Neuron (in vitro differentiated cells): ENCODE measurements around the gene USH1G.

Experiments used
- H2AFZ ChIP-seq: one replicate; pipeline ENCODE4 v1.6.1; 2013; ENCODE audit warnings: low read depth, mild to moderate bottlenecking, inconsistent platforms, low read length, moderate library complexity
- H3K27me3 ChIP-seq: one replicate; pipeline ENCODE4 v1.6.1; 2013; ENCODE audit warnings: low read length; ENCODE audit not compliant: insufficient read depth
- H3K36me3 ChIP-seq: one replicate; pipeline ENCODE4 v1.6.1; 2013; ENCODE audit warnings: low read length; ENCODE audit not compliant: insufficient read depth
- H3K4me1 ChIP-seq: one replicate; pipeline ENCODE4 v1.6.1; 2013; ENCODE audit warnings: low read length; ENCODE audit not compliant: insufficient read depth
- H3K4me3 ChIP-seq: 2 replicates; pipeline ENCODE4 v1.5.1; 2013; ENCODE audit warnings: mild to moderate bottlenecking, low read length, moderate library complexity
- H3K9me3 ChIP-seq: one replicate; pipeline ENCODE4 v1.6.1; 2013; ENCODE audit warnings: low read length

The USH1G gene

GRCh38 chr17:74961657-74962350 is 38.7 kb upstream of the USH1G start:
- Histone ChIP-seq H2AFZ (no peak overlapping the region), H3K9me3 (no peaks in the 10 kb centered on the region), H3K27me3 (peaks cover 20% of the 10 kb centered on the region), H3K36me3 (no peaks in the 10 kb centered on the region), H3K4me1 (no peaks in the 10 kb centered on the region), H3K4me3 (no peak overlapping the region)

GRCh38 chr17:74960570-74961342 is 37.7 kb upstream of the USH1G start:
- H3K4me3 ChIP-seq, result no peak overlapping the region
- H3K27me3 ChIP-seq, result peaks cover 28% of the 10 kb centered on the region

GRCh38 chr17:74959826-74960515 is 36.9 kb upstream of the USH1G start:
- H2AFZ ChIP-seq, result no peak overlapping the region
- H3K27me3 ChIP-seq, result peaks cover 31% of the 10 kb centered on the region
- H3K36me3 ChIP-seq, result no peaks in the 10 kb centered on the region
- no peaks in the 10 kb centered on the region for H3K4me1 ChIP-seq
- H3K4me3 ChIP-seq, result no peak overlapping the region
- H3K9me3 ChIP-seq, result no peaks in the 10 kb centered on the region

More at GRCh38 chr17:74960570-74961342, 37.7 kb upstream of the USH1G start:
- Histone ChIP-seq H2AFZ (no peak overlapping the region), H3K4me1 (no peaks in the 10 kb centered on the region), H3K36me3 (no peaks in the 10 kb centered on the region), H3K9me3 (no peaks in the 10 kb centered on the region)

DNA sequence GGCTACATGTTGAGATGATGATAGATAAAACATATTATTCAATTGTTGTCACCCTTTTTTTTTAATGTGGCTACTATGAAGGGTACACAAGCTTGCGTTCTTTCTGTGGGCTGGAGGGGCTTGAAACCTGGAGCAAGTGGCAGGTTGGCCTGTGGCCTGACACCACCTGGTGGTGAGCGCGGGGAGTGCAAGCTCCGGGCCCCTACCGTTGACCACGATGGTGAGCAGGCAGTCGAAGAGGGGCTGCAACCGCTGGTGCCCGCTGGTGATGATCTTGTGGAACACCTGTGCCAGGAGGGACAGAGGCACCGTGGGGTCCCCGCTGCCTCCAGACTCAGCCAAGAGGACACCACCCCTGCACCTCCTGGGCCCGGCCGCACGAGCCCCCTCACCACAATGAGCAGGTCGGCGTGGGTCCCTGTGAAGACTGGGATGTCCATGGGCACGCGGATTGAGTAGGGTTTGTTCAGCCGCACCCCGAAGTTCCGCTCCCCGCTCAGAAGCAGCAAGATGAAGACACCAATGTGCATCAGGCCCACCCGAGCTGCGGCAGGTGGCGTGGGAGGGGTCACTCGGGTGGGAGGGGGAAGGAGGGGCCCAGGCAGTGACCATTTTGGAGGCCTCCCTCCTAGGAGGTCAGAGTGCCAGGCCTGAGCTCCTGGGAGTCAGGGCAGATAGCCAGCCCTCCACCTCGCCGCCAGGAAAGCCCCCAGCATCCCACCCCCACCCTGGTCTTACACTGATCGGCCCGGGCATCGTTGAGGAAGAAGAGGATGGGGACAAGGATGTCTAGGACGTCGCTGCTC is 35.1 kb upstream of the USH1G start:
- no peaks in the 10 kb centered on the region for H3K36me3 ChIP-seq

GRCh38 chr17:74956093-74956492 is 33.0 kb upstream of the USH1G start:
- Histone ChIP-seq H3K9me3 (no peaks in the 10 kb centered on the region), H3K4me1 (no peaks in the 10 kb centered on the region), H3K4me3 (no peak overlapping the region), H3K27me3 (peaks cover 32% of the 10 kb centered on the region), H3K36me3 (no peaks in the 10 kb centered on the region), H2AFZ (no peak overlapping the region)

More for the DNA sequence above, 35.1 kb upstream of the USH1G start:
- Histone ChIP-seq H3K4me3 (no peak overlapping the region), H3K4me1 (no peaks in the 10 kb centered on the region), H3K27me3 (peaks cover 27% of the 10 kb centered on the region), H3K9me3 (no peaks in the 10 kb centered on the region), H2AFZ (no peak overlapping the region)

DNA sequence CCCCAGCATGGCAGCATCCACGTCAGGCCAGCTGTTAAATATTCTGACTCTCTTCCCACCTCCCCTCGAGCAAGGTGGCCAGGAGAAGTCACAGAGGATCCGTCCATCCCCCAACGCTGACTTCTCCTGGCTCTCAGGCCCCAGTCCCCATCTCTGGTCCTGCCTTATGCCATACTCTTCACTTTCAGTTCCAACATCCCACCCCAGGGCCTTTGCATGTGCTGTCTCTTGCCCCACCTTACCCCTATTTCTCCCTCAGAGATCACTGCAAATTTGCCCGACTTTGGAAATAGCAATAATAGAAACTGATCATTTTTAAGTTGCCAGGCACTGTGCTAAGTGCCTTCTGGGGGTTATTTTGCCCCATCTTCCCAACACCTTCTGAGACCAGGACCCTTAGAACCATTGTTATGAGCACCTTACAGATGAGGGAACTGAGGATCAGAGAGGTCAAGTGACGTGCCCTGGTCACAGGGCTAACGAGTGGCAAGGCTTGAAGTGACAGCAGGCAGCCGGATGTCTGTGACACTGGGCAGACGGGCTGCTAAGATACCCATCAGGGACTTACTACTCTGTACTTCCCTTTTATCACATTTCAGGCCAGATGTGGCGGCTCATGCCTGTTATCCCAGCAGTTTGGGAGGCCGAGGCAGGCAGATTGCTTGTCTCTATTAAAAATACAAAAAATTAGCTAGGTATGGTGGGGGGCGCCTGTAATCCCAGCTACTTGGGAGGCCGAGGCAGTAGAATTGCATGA is 31.8 kb upstream of the USH1G start:
- no peaks in the 10 kb centered on the region for H3K36me3 ChIP-seq
- no peak overlapping the region for H2AFZ ChIP-seq
- H3K27me3 ChIP-seq, result peaks cover 35% of the 10 kb centered on the region
- H3K4me1 ChIP-seq, result no peaks in the 10 kb centered on the region
- H3K9me3 ChIP-seq, result no peaks in the 10 kb centered on the region
- no peak overlapping the region for H3K4me3 ChIP-seq

- no peaks in the 10 kb centered on the region for H3K4me1 ChIP-seq
- H2AFZ ChIP-seq, result no peak overlapping the region
- no peak overlapping the region for H3K4me3 ChIP-seq
- no peaks in the 10 kb centered on the region for H3K36me3 ChIP-seq
- peaks cover 35% of the 10 kb centered on the region for H3K27me3 ChIP-seq
- no peaks in the 10 kb centered on the region for H3K9me3 ChIP-seq
These were observed 31.1 kb upstream of the USH1G start for GRCh38 chr17:74954115-74954514.

- Histone ChIP-seq H3K27me3 (peaks cover 35% of the 10 kb centered on the region), H3K36me3 (no peaks in the 10 kb centered on the region), H3K9me3 (no peaks in the 10 kb centered on the region), H2AFZ (no peak overlapping the region), H3K4me1 (no peaks in the 10 kb centered on the region), H3K4me3 (no peak overlapping the region)
These were observed 30.2 kb upstream of the USH1G start for GRCh38 chr17:74953134-74953687.

GRCh38 chr17:74952431-74953133 is 29.5 kb upstream of the USH1G start:
- Histone ChIP-seq H3K27me3 (peaks cover 42% of the 10 kb centered on the region), H3K36me3 (no peaks in the 10 kb centered on the region), H3K9me3 (no peaks in the 10 kb centered on the region), H3K4me3 (no peak overlapping the region), H2AFZ (no peak overlapping the region), H3K4me1 (no peaks in the 10 kb centered on the region)

- Histone ChIP-seq H3K4me3 (no peak overlapping the region), H3K9me3 (no peaks in the 10 kb centered on the region), H2AFZ (no peak overlapping the region), H3K4me1 (no peaks in the 10 kb centered on the region), H3K36me3 (no peaks in the 10 kb centered on the region), H3K27me3 (peaks cover 48% of the 10 kb centered on the region)
These were observed 28.8 kb upstream of the USH1G start for GRCh38 chr17:74951680-74952421.

GRCh38 chr17:74951065-74951464 is 28.0 kb upstream of the USH1G start:
- no peaks in the 10 kb centered on the region for H3K36me3 ChIP-seq
- H3K4me3 ChIP-seq, result no peak overlapping the region
- H3K4me1 ChIP-seq, result no peaks in the 10 kb centered on the region
- peaks cover 50% of the 10 kb centered on the region for H3K27me3 ChIP-seq
- H2AFZ ChIP-seq, result no peak overlapping the region
- H3K9me3 ChIP-seq, result no peaks in the 10 kb centered on the region
